Fibroblast of pulmonary artery (primary cell): ENCODE measurements around the gene LAMA3.

Experiments used
- DNase-seq: peaks from one replicate; pipeline ENCODE4 v3.0.0-alpha.2; 2010; ENCODE audit warnings: low read depth
- H3K4me3 ChIP-seq: replicated peaks from 2 replicates; pipeline ENCODE4 v1.5.1; 2011; ENCODE audit warnings: low read depth, mild to moderate bottlenecking, control low read depth, low read length, moderate library complexity
- TF ChIP-seq, protein P1 (sequence below): IDR thresholded peaks from 2 replicates; pipeline ENCODE4 v1.5.1; 2011; ENCODE audit warnings: mild to moderate bottlenecking, control low read depth, low read length, inconsistent platforms; ENCODE audit errors: missing control alignments

LAMA3 gene

GRCh38 chr18:24003903-24004640, 314.8 kb downstream of the LAMA3 start:
- no peak overlapping the region for H3K4me3 ChIP-seq
- DNase-seq, result no peak
- TF ChIP-seq, protein P1, sequence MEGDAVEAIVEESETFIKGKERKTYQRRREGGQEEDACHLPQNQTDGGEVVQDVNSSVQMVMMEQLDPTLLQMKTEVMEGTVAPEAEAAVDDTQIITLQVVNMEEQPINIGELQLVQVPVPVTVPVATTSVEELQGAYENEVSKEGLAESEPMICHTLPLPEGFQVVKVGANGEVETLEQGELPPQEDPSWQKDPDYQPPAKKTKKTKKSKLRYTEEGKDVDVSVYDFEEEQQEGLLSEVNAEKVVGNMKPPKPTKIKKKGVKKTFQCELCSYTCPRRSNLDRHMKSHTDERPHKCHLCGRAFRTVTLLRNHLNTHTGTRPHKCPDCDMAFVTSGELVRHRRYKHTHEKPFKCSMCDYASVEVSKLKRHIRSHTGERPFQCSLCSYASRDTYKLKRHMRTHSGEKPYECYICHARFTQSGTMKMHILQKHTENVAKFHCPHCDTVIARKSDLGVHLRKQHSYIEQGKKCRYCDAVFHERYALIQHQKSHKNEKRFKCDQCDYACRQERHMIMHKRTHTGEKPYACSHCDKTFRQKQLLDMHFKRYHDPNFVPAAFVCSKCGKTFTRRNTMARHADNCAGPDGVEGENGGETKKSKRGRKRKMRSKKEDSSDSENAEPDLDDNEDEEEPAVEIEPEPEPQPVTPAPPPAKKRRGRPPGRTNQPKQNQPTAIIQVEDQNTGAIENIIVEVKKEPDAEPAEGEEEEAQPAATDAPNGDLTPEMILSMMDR, result no peak
